Stomach (tissue), 4 donors: ENCODE measurements around the gene LSM12.

Experiments
- CTCF ChIP-seq, 7 experiments: fragments of 450-650 bp in 4 of 7; fragments of 200-600 bp in 3 of 7; sonication (generic) in 3 of 7; IDR thresholded peaks; one replicate each; pipeline ENCODE4 v1.5.1; 2016 to 2019; ENCODE audit warnings: antibody characterized with exemption in 7 of 7, control low read depth in 2 of 7, mild to moderate bottlenecking in 1 of 7
- EP300 ChIP-seq: sonication (generic); formaldehyde crosslinking; IDR thresholded peaks from one replicate; pipeline ENCODE4 v1.6.1; 2017; ENCODE audit warnings: antibody characterized with exemption
- POLR2A ChIP-seq, 4 donors: fragments of 450-650 bp; IDR thresholded peaks; one replicate each; pipeline ENCODE4 v1.6.1; 2016; ENCODE audit warnings: antibody characterized with exemption in 4 of 4, control low read depth in 2 of 4, mild to moderate bottlenecking in 1 of 4, moderate library complexity in 1 of 4
- POLR2AphosphoS5 ChIP-seq, 3 donors: sonication (generic); formaldehyde crosslinking; IDR thresholded peaks; one replicate each; pipeline ENCODE4 v1.6.1; 2016; ENCODE audit warnings: antibody characterized with exemption in 3 of 3

GRCh38 chr17:44071198-44071520 is 4.7 kb upstream of the LSM12 start:
- TF ChIP-seq POLR2A (IDR thresholded peaks at IDR 0.05) (no peak), EP300 (no peak), CTCF (IDR thresholded peaks at IDR 0.05) (no peak), POLR2AphosphoS5 (IDR thresholded peaks at IDR 0.05) (no peak)
